Measurements from ENCODE around the gene SLC2A1.

SLC2A1 gene

GRCh38 chr1:42961312-42962091 lies 2.8 kb upstream of the SLC2A1 start:
- in situ Hi-C loops (cut with HindIII; ENCODE audit: low sequenced_read_pairs): no loop called here

- in situ Hi-C loops (cut with HindIII; ENCODE audit: low sequenced_read_pairs): no loop called here
Measured at GRCh38 chr1:42960566-42961311, 2.1 kb upstream of the SLC2A1 start.

- in situ Hi-C loops (cut with HindIII; ENCODE audit: low sequenced_read_pairs): no loop called here
Measured at GRCh38 chr1:42960122-42960390, 1.4 kb upstream of the SLC2A1 start.

- in situ Hi-C loops (cut with HindIII; ENCODE audit: low sequenced_read_pairs): no loop called here
Measured at GRCh38 chr1:42957880-42958487, 684 bp downstream of the SLC2A1 start.

GRCh38 chr1:42957229-42957879 lies 1.3 kb downstream of the SLC2A1 start:
- in situ Hi-C loops (cut with HindIII; ENCODE audit: low sequenced_read_pairs): no loop called here

GRCh38 chr1:42956739-42957138 lies 1.9 kb downstream of the SLC2A1 start:
- in situ Hi-C loops (cut with HindIII; ENCODE audit: low sequenced_read_pairs): no loop called here

GRCh38 chr1:42955311-42956063 lies 3.2 kb downstream of the SLC2A1 start:
- in situ Hi-C loops (cut with HindIII; ENCODE audit: low sequenced_read_pairs): no loop called here

- in situ Hi-C loops (cut with HindIII; ENCODE audit: low sequenced_read_pairs): no loop called here
Measured at GRCh38 chr1:42953182-42954180, 5.2 kb downstream of the SLC2A1 start.

GRCh38 chr1:42952303-42953001 lies 6.2 kb downstream of the SLC2A1 start:
- in situ Hi-C loops (cut with HindIII; ENCODE audit: low sequenced_read_pairs): no loop called here

GRCh38 chr1:42951588-42951987 lies 7.1 kb downstream of the SLC2A1 start:
- in situ Hi-C loops (cut with HindIII; ENCODE audit: low sequenced_read_pairs): no loop called here

- in situ Hi-C loops (cut with HindIII; ENCODE audit: low sequenced_read_pairs): no loop called here
Measured at GRCh38 chr1:42950116-42950481, 8.6 kb downstream of the SLC2A1 start.

- in situ Hi-C loops (cut with HindIII; ENCODE audit: low sequenced_read_pairs): no loop called here
Measured at GRCh38 chr1:42949312-42950115, 9.2 kb downstream of the SLC2A1 start.

GRCh38 chr1:42947965-42948732 lies 10.5 kb downstream of the SLC2A1 start:
- in situ Hi-C loops (cut with HindIII; ENCODE audit: low sequenced_read_pairs): no loop called here

- in situ Hi-C loops (cut with HindIII; ENCODE audit: low sequenced_read_pairs): no loop called here
Measured at GRCh38 chr1:42947117-42947516, 11.6 kb downstream of the SLC2A1 start.

- in situ Hi-C loops (cut with HindIII; ENCODE audit: low sequenced_read_pairs): no loop called here
Measured at GRCh38 chr1:42946120-42946898, 12.4 kb downstream of the SLC2A1 start.

GRCh38 chr1:42945164-42945563 lies 13.5 kb downstream of the SLC2A1 start:
- in situ Hi-C loops (cut with HindIII; ENCODE audit: low sequenced_read_pairs): no loop called here
